ELR (cell line): Measurements from ENCODE around the gene CLIP2.
"Not testable (repeated sequence)": the region's sequence is repeated elsewhere in the genome, so short reads cannot be mapped to it uniquely, and the experiment has no call there.

Source experiments
- DNase-seq: peaks from one replicate; pipeline ENCODE4 v3.0.0-alpha.2; 2015; ENCODE audit warnings: low read depth

Gene CLIP2

GRCh38 chr7:74297516-74298233, 8.5 kb downstream of the CLIP2 start:
- no peak for DNase-seq

GRCh38 chr7:74299401-74299800, 10.2 kb downstream of the CLIP2 start:
- DNase-seq, result no peak

GRCh38 chr7:74300926-74301325, 11.7 kb downstream of the CLIP2 start:
- DNase-seq, result no peak

- no peak for DNase-seq
These were observed 13.6 kb downstream of the CLIP2 start for GRCh38 chr7:74302745-74303221.

- DNase-seq, result no peak
These were observed 15.3 kb downstream of the CLIP2 start for GRCh38 chr7:74304550-74304949.

- DNase-seq, result no peak
These were observed 17.0 kb downstream of the CLIP2 start for GRCh38 chr7:74306004-74306729.

- peak; percentile 82 for DNase-seq
These were observed 17.7 kb downstream of the CLIP2 start for GRCh38 chr7:74306730-74307469.

GRCh38 chr7:74307738-74308505, 18.7 kb downstream of the CLIP2 start:
- no peak for DNase-seq

- DNase-seq, result no peak
These were observed 20.0 kb downstream of the CLIP2 start for GRCh38 chr7:74309181-74309580.

- peak; percentile 83 for DNase-seq
These were observed 22.1 kb downstream of the CLIP2 start for GRCh38 chr7:74311305-74311744.

- DNase-seq, result peak; percentile 46
These were observed 23.3 kb downstream of the CLIP2 start for GRCh38 chr7:74312418-74313028.

- not testable (repeated sequence) for DNase-seq
These were observed 26.7 kb downstream of the CLIP2 start for GRCh38 chr7:74315891-74316290.

- DNase-seq, result no peak
These were observed 28.1 kb downstream of the CLIP2 start for GRCh38 chr7:74317146-74317782.

GRCh38 chr7:74318043-74318442, 28.8 kb downstream of the CLIP2 start:
- no peak for DNase-seq

GRCh38 chr7:74320645-74321221, 31.5 kb downstream of the CLIP2 start:
- DNase-seq, result no peak

- not testable (repeated sequence) for DNase-seq
These were observed 33.7 kb downstream of the CLIP2 start for GRCh38 chr7:74322892-74323291.

GRCh38 chr7:74324531-74325209, 35.5 kb downstream of the CLIP2 start:
- no peak for DNase-seq

GRCh38 chr7:74325210-74325565, 36.0 kb downstream of the CLIP2 start:
- DNase-seq, result no peak

- DNase-seq, result no peak
These were observed 40.0 kb downstream of the CLIP2 start for GRCh38 chr7:74329225-74329624.
